Esophagus squamous epithelium (tissue), 5 donors: ENCODE data around the gene KLF6. TPM values are rescaled to one million over a fixed set of nuclear protein-coding genes. Genes with fewer than 3 reads are reported as not detected.

Source experiments
- DNase-seq: peaks from one replicate; lab custom pipeline; 2025; lab: John Stamatoyannopoulos, UW
- H3K27ac ChIP-seq, 4 donors: fragments of 200-600 bp; sonication (generic); one replicate each; pipeline ENCODE4 v1.5.1; 2016 to 2019; ENCODE audit warnings: mild to moderate bottlenecking in 1 of 4
- H3K27me3 ChIP-seq, 4 donors: fragments of 200-600 bp; sonication (generic); 1 replicate in 3 of 4; 2 replicates in 1 of 4; pipeline versions ENCODE4 v1.5.1 to v1.6.0; 2017 to 2021; ENCODE audit warnings: antibody characterized with exemption in 1 of 4
- H3K36me3 ChIP-seq, 3 donors: fragments of 200-600 bp; sonication (generic); one replicate each; pipeline ENCODE4 v1.5.1; 2016 to 2019
- H3K4me1 ChIP-seq, 3 donors: fragments of 200-600 bp; sonication (generic); one replicate each; pipeline ENCODE4 v1.5.1; 2017 to 2019
- H3K4me3 ChIP-seq, 4 donors: fragments of 200-600 bp; sonication (generic); 1 replicate in 3 of 4; 2 replicates in 1 of 4; pipeline ENCODE4 v1.5.1; 2016 to 2019; ENCODE audit warnings: mild to moderate bottlenecking in 2 of 4, moderate library complexity in 1 of 4
- H3K9me3 ChIP-seq, 3 donors: fragments of 200-600 bp; sonication (generic); one replicate each; pipeline ENCODE4 v1.5.1; 2016 to 2019
- POLR2A ChIP-seq, 4 donors: fragments of 450-650 bp; IDR thresholded peaks; one replicate each; pipeline ENCODE4 v1.6.1; 2017; ENCODE audit warnings: antibody characterized with exemption in 4 of 4, mild to moderate bottlenecking in 4 of 4, moderate library complexity in 3 of 4
- WGBS, 2 donors: methylation state at CpG; one replicate each; pipeline ENCODE4 v1.1.5; 2018; 5-methylcytosine and 5-hydroxymethylcytosine counted together
- intact Hi-C: fragments of 100-400 bp; cut with DNase I; formaldehyde crosslinking; loops from one replicate; pipeline ENCODE4 v1.15.0; 2022
- total RNA-seq, 4 donors: library from RNA; depleted of rRNA; stranded (reverse); fragments of >200 nt; gene quantifications; one replicate each; pipeline ENCODE4 v1.1.0, GENCODE V29; 2016
- TF ChIP-seq, protein P1 (sequence below), 6 experiments: fragments of 450-650 bp in 4 of 6; fragments of 200-600 bp in 2 of 6; sonication (generic) in 2 of 6; IDR thresholded peaks; one replicate each; pipeline ENCODE4 v1.5.1; 2016 to 2019; ENCODE audit warnings: antibody characterized with exemption in 6 of 6, mild to moderate bottlenecking in 4 of 6, moderate library complexity in 4 of 6
- donor health status: DM: yes; HTN: yes; CAD: no.

KLF6 gene
- total RNA-seq, 4 donors from 2014 or later = 39.6 to 91.2 (median 74.2) TPM

GRCh38 chr10:3830946-3831345 lies 45.9 kb upstream of the KLF6 start:
- 100% methylated on average over 1 of the region's 1 CpG for WGBS, 2 donors
- Histone ChIP-seq H3K27ac (no peak overlapping the region), H3K36me3 (no peaks in the 10 kb centered on the region)

GRCh38 chr10:3829156-3830050 lies 44.4 kb upstream of the KLF6 start:
- Histone ChIP-seq H3K27me3 (no peaks in the 10 kb centered on the region), H3K27ac (peak overlapping the region; percentile 65 to 80 (median 76)), H3K9me3 (no peaks in the 10 kb centered on the region), H3K4me1 (peaks cover 0 to 32% (median 10%) of the 10 kb centered on the region in 3 donors), H3K4me3 (peak overlapping the region; percentile 32 to 65 (median 50)), H3K36me3 (no peaks in the 10 kb centered on the region)
- TF ChIP-seq POLR2A (IDR thresholded peaks at IDR 0.05) = no peak
- TF ChIP-seq, protein P1, sequence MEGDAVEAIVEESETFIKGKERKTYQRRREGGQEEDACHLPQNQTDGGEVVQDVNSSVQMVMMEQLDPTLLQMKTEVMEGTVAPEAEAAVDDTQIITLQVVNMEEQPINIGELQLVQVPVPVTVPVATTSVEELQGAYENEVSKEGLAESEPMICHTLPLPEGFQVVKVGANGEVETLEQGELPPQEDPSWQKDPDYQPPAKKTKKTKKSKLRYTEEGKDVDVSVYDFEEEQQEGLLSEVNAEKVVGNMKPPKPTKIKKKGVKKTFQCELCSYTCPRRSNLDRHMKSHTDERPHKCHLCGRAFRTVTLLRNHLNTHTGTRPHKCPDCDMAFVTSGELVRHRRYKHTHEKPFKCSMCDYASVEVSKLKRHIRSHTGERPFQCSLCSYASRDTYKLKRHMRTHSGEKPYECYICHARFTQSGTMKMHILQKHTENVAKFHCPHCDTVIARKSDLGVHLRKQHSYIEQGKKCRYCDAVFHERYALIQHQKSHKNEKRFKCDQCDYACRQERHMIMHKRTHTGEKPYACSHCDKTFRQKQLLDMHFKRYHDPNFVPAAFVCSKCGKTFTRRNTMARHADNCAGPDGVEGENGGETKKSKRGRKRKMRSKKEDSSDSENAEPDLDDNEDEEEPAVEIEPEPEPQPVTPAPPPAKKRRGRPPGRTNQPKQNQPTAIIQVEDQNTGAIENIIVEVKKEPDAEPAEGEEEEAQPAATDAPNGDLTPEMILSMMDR (IDR thresholded peaks at IDR 0.05) = no peak
- no peak for DNase-seq
- WGBS, 2 donors = 47 to 64% methylated on average over 4 of the region's 7 CpGs
- intact Hi-C loops = no loop called here

More at GRCh38 chr10:3830946-3831345, 45.9 kb upstream of the KLF6 start:
- Histone ChIP-seq H3K4me1 (peaks cover 0 to 27% (median 6%) of the 10 kb centered on the region in 3 donors), H3K4me3 (no peak overlapping the region), H3K9me3 (no peaks in the 10 kb centered on the region), H3K27me3 (no peaks in the 10 kb centered on the region)
- no peak for TF ChIP-seq POLR2A (IDR thresholded peaks at IDR 0.05)
- TF ChIP-seq, protein P1 (IDR thresholded peaks at IDR 0.05) = no peak
- intact Hi-C loops = no loop called here
- no peak for DNase-seq

GRCh38 chr10:3828404-3829155 lies 43.6 kb upstream of the KLF6 start:
- peak overlapping the region; percentile 32 to 65 (median 50) for H3K4me3 ChIP-seq
- WGBS, 2 donors = 4 to 5% methylated on average over 14 of the region's 14 CpGs

DNA sequence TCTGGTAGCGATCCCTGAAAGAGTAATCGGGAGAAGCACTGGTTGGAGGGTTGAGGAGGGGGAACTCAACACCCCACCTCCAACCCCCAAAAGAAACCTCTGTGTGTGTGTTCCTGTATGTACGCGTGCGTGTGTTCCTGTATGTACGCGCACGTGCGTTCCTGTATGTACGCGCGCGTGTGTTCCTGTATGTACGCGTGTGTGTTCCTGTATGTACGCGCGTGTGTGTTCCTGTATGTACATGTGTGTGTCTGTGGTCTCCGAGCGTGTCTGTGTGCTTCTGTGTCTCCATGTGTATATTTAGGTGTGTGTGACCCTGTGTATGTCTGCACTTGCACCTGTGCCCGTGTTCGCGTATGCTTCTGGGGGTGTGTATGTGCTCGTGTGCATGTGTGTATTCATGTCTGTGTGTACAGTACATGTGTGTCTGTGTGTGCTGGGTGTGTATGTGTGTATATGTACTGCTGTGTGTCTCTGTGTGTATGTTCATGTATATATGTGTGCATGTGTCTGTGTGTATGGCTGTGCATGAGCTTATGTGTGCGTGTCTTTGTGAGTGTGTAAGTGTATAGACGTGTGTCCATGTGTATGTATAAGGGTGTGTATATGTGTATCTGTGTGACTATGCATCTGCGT lies 42.9 kb upstream of the KLF6 start:
- peak overlapping the region in 1 of 4 donors; percentile 49 for H3K4me3 ChIP-seq
- peak overlapping the region in 3 of 4 donors; percentile 42 to 80 (median 76) for H3K27ac ChIP-seq
- peaks cover 0 to 32% (median 10%) of the 10 kb centered on the region in 3 donors for H3K4me1 ChIP-seq
- intact Hi-C loops = no loop called here
- WGBS, 2 donors = 94 to 97% methylated on average over 19 to 27 of the region's 27 CpGs
- H3K36me3 ChIP-seq = no peaks in the 10 kb centered on the region
- TF ChIP-seq POLR2A (IDR thresholded peaks at IDR 0.05) = no peak
- TF ChIP-seq, protein P1 (IDR thresholded peaks at IDR 0.05) = no peak
- no peaks in the 10 kb centered on the region for H3K9me3 ChIP-seq
- no peaks in the 10 kb centered on the region for H3K27me3 ChIP-seq
- no peak for DNase-seq

More at GRCh38 chr10:3828404-3829155, 43.6 kb upstream of the KLF6 start:
- Histone ChIP-seq H3K36me3 (no peaks in the 10 kb centered on the region), H3K4me1 (peaks cover 0 to 32% (median 10%) of the 10 kb centered on the region in 3 donors), H3K27me3 (no peaks in the 10 kb centered on the region), H3K9me3 (no peaks in the 10 kb centered on the region), H3K27ac (peak overlapping the region; percentile 42 to 80 (median 70))
- intact Hi-C loops = no loop called here
- no peak for DNase-seq
- no peak for TF ChIP-seq POLR2A (IDR thresholded peaks at IDR 0.05)
- TF ChIP-seq, protein P1 (IDR thresholded peaks at IDR 0.05) = no peak
